ENCODE results near the gene THEMIS. TPM values are rescaled to one million over a fixed set of nuclear protein-coding genes. Genes with fewer than 3 reads are reported as not detected.

Gene THEMIS
- total and polyA plus RNA-seq, 10 of the 15 experiments (the other 5 are each of a cell fraction or from before 2014, with no cell fraction given), result 0.06 to 1.5 (median 0.08) TPM; not detected in 6

DNA sequence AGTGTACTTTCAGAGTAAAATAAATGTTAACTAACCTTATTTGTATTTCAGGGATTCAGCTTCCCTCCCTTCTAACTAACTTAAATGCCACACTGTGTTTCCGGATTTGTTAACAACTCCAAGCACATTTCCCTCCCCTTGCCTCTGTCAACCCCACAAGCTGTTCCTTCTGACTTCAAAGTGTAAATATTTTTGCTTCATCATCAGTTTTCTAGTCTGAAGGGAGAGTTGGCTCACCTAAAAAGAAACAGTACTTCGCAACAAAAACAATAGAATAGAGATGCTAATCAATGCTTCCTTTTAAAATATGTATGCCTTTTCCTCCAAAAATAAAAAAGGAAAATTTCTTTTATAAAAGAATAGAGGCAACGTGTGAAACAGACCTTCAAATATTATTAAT, 132.6 kb downstream of the THEMIS start:
- H3K4me1 ChIP-seq (ENCODE audit: control insufficient read depth, insufficient read depth, low read length), result no peaks in the 10 kb centered on the region
- no peaks in the 10 kb centered on the region for H3K9me3 ChIP-seq (replicated peaks; ENCODE audit: control insufficient read depth, insufficient read depth, low read length)
- BruUV-seq (replicated peaks), result no TSS peak
- no peaks in the 10 kb centered on the region for H4K20me1 ChIP-seq (ENCODE audit: control insufficient read depth, insufficient read depth)
- no peaks in the 10 kb centered on the region for H3K36me3 ChIP-seq (ENCODE audit: control insufficient read depth in 2 of 2, insufficient read depth in 2 of 2, low read length in 1 of 2)
- no peak overlapping the region for H3K27ac ChIP-seq (ENCODE audit: control insufficient read depth, insufficient read depth)
- in situ Hi-C loops (cut with MboI), result no loop called here
- ChIA-PET POLR2A (no interaction called here), CTCF (no interaction called here), SMC1A (ENCODE audit: uncharacterized antibody, unreplicated experiment) (no interaction called here), RAD21 (ENCODE audit: unreplicated experiment) (no interaction called here)
- TF ChIP-seq SUZ12 (IDR thresholded peaks at IDR 0.05; ENCODE audit: unreplicated experiment) (no peak), EP300 (IDR thresholded peaks at IDR 0.05; ENCODE audit: borderline replicate concordance in 1 of 2, control insufficient read depth in 1 of 2, low read depth in 2 of 2, low read length in 2 of 2) (no peak), SRF (IDR thresholded peaks at IDR 0.05; ENCODE audit: low read depth in 2 of 2, low read length in 2 of 2) (no peak), NFYA (IDR thresholded peaks at IDR 0.05; ENCODE audit: borderline replicate concordance, low read depth, low read length) (no peak), YBX1 (IDR thresholded peaks at IDR 0.05) (no peak), KDM1A (IDR thresholded peaks at IDR 0.05; ENCODE audit: borderline replicate concordance) (no peak), ZBED1 (IDR thresholded peaks at IDR 0.05; ENCODE audit: borderline replicate concordance) (no peak), NBN (IDR thresholded peaks at IDR 0.05) (no peak), BMI1 (IDR thresholded peaks at IDR 0.05; ENCODE audit: borderline replicate concordance) (no peak)
- TF ChIP-seq, protein P1, sequence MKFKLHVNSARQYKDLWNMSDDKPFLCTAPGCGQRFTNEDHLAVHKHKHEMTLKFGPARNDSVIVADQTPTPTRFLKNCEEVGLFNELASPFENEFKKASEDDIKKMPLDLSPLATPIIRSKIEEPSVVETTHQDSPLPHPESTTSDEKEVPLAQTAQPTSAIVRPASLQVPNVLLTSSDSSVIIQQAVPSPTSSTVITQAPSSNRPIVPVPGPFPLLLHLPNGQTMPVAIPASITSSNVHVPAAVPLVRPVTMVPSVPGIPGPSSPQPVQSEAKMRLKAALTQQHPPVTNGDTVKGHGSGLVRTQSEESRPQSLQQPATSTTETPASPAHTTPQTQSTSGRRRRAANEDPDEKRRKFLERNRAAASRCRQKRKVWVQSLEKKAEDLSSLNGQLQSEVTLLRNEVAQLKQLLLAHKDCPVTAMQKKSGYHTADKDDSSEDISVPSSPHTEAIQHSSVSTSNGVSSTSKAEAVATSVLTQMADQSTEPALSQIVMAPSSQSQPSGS (IDR thresholded peaks at IDR 0.05; ENCODE audit: low read length), result no peak
- intact Hi-C loops (cut with micrococcal nuclease; ENCODE audit: unreplicated experiment), result loop anchor here (5.0 kb wide), 1 partner anchor 1701 kb away; no protein-coding TSS in a partner anchor
- no peaks in the 10 kb centered on the region for H3K27me3 ChIP-seq (replicated peaks in 1 of 2; ENCODE audit: control insufficient read depth in 2 of 2, insufficient read depth in 2 of 2, low read length in 1 of 2)
- no peak overlapping the region for H2AFZ ChIP-seq (ENCODE audit: control insufficient read depth, low read depth, low read length)
- no peak for ATAC-seq
- WGBS (ENCODE audit: insufficient coverage, insufficient replicate concordance, low lambda C conversion rate, missing lambda C conversion rate), result 12% methylated on average over 3 of the region's 3 CpGs
- no peak overlapping the region for H3K4me2 ChIP-seq (ENCODE audit: control insufficient read depth, insufficient read depth)
- no peaks in the 10 kb centered on the region for H3K79me2 ChIP-seq (ENCODE audit: control insufficient read depth, insufficient read depth, low read length)
- H3K9ac ChIP-seq (ENCODE audit: control insufficient read depth, insufficient read depth, low read length), result no peak overlapping the region
- H3K4me3 ChIP-seq, result no peak overlapping the region
- no peak for DNase-seq (ENCODE audit: low read depth, low spot score)
- no peak for FAIRE-seq

Measured in GM12878 (cell line).